Renal cortical epithelial cell (primary cell): ENCODE data around the gene LATS2. TPM values are rescaled to one million over a fixed set of nuclear protein-coding genes. Genes with fewer than 3 reads are reported as not detected.
"Not testable (repeated sequence)": the region's sequence is repeated elsewhere in the genome, so short reads cannot be mapped to it uniquely, and the experiment has no call there.

Experiments used
- DNase-seq: peaks from one replicate; pipeline ENCODE4 v3.0.0-alpha.2; 2011; ENCODE audit warnings: low read depth
- total RNA-seq: library from RNA; depleted of rRNA; stranded (reverse); fragments of >200 nt; gene quantifications from 2 replicates; pipeline ENCODE4 v1.2.3, GENCODE V29; 2014

LATS2 gene
- total RNA-seq, 1 donor from 2014 or later, result 27.1 TPM

- DNase-seq, result no peak
These were observed 14.2 kb upstream of the LATS2 start for GRCh38 chr13:21075379-21076249.

- DNase-seq, result no peak
These were observed 13.6 kb upstream of the LATS2 start for GRCh38 chr13:21075011-21075378.

GRCh38 chr13:21074546-21074945 is 13.2 kb upstream of the LATS2 start:
- no peak for DNase-seq

DNA sequence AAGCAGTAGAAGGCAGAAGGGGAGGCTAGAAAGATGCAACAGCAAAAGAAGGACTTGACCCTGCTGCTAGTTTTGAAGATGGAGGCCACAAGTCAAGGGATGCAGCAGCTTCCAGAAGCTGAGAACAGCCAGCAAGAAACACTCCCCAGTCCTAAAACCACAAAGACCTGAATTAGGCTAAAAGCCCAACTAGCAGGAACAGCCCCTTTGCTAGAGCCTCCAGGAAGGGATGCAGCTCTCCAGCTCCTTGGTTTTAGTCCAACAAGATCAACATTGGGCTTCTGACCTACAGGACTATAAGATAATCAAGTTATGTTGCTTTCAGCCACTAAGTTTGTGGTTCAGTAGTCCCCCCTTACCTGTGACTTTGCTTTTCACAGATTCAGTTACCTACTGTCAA is 10.5 kb upstream of the LATS2 start:
- DNase-seq, result no peak

GRCh38 chr13:21071015-21071414 is 9.6 kb upstream of the LATS2 start:
- DNase-seq, result no peak

DNA sequence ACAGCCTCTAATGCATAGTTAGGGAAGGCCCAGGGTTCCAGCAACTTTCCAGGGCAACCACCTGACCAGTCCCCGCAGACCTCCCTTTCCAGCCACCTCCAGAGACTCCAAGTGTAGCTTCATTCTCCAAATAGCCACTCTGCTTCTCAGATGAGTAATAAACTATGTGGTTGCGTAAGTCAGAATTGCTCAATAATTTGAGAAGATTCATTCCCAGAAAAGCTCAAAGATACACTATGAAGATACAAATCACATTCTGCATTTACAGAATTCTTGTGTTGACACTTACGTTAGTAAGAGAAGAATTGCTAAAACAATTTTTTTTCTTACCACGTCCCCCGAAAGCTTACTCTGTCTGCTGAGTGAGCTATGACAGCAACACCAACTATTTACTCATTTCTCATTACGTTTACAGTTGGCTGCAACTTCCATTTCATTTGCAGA is 8.2 kb upstream of the LATS2 start:
- DNase-seq, result peak; percentile 96

DNA sequence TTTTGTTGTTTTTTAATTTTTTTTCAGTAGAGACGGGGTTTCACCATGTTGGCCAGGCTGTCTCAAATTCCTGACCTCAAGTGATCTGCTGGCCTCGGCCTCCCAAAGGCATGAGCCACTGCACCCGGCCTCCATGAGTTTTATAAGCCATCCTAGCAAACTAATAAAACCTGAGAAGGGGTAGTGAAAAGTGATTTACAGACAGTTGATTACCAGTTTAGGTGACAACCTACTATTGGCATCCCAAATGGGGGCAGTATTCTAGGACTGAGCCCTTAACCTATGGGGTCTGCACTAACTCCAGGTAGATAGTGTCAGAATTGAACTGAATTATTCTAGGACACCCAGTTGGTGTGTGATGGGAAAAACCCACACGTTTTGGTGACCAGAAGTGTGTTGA is 6.5 kb upstream of the LATS2 start:
- DNase-seq, result no peak

DNA sequence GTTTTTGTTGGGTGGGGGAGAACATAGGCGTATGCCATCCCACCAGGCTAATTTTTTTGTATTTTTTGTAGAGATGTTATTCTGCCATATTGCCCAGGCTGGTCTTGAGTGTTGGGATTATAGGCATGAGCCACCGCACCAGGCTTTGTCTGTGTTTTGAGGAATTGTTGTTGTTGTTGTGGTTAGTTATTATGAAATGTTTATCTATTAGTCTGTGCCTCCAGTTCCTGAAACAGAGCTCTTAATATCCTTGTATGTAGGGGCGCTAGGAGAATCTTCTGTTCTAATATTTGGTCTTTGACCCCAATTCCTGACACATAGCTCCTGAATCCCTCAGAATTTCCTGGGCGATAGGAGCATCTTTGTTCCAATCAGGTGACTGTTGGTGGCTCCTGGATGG is 5.6 kb upstream of the LATS2 start:
- no peak for DNase-seq

DNA sequence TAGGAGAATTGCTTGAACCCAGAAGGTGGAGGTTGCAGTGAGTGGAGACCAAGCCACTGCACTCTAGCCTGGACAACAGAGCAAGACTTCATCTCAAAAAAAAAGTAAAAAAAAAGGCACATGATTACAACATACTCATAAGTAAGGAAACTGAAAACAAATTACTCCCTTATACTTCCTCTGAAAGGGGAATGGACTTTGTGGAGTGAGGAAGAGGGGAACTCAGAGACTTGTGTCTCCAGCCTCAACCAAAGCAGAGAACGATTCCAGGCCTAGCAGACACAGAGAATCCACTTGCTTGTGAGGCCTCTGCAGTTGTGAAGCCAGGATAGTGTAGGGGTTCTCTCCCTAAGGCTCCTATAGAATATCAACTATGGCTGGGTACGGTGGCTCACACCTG is 4.3 kb upstream of the LATS2 start:
- no peak for DNase-seq

- no peak for DNase-seq
These were observed 1.6 kb upstream of the LATS2 start for GRCh38 chr13:21063031-21063430.

DNA sequence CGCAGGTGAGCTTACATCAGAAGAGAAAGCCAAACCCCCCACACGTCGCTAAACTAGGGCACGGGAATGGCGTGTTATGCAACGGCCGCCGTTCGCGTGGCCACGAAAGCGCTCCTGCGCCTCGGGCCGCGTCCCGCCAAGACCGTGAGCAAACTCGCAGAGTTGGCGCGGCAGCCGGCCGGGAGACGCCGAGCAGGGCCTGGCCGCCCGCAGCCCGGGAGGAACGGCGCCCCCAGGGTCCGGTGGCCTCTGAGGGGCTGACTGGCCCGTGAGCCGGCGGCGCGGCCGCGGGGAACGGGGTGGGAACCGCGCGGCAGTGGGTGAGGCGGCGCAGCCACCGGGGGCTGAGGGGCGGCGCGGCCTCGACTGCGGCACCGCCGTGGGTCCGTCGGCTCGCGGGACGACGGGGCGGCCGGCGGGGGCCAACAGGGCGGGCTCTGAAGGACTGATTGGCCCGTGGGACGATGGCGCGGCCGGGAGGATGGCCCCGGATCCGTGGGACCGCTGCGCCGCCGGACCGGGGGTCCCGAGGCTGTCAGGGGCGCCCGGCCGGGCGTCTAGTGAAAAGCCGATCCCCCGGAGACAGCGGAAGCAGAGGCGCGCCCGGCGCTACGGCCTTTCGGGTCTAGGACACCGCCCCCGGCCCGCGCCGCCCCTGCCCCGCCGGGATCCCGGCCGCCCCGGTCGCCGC is 903 bp downstream of the LATS2 start:
- no peak for DNase-seq

DNA sequence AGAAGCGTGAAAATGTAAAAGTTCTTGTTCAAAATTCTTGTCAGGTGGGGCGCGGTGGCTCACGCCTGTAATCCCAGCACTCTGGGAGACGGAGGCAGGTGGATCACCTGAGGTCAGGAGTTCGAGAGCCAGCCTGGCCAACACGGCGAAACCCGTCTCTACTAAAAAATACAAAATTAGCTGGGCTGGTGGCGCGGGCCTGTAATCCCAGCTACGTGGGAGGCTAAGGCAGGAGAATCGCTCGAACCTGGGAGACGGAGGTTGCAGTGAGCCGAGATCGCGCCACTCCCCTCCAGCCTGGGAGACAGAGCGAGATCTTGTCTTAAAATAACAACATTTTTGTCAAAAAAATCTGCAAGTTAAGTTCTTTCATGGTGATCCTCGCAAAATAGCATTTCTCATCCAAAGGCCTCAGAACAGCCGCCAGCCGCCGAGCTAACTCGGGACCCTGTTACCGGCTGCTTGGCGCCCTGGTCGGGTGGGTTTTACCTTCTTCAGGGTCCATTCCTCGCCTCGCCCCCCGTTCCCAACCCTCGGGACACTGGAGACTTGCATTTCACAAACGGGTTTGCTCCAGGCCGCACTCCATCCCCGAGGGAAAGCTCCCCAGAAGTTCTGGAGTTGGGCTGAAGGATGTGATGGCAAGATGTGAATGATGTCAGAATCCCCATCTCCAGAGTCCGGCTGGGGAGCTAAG is 1.6 kb downstream of the LATS2 start:
- no peak for DNase-seq

DNA sequence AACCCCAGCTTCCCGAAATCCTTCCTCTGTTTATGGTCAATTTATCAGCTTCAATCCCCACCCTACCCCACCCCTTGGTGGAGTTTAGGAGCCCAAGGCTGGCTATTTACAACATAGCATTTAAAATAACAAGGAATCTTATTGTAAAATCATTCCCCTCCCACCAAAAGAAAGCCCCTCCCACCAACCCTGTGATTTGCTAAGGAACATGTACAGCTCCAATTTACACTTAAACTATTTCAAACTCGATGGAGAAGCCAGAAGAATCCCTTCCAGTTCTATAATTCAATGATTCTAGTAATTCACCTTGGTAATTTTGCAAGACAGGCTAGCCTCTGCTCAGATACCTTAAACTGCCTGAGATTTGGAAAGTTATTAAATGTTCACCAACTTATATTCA is 3.0 kb downstream of the LATS2 start:
- DNase-seq, result peak; percentile 51

GRCh38 chr13:21055511-21056045 is 5.8 kb downstream of the LATS2 start:
- DNase-seq, result no peak

DNA sequence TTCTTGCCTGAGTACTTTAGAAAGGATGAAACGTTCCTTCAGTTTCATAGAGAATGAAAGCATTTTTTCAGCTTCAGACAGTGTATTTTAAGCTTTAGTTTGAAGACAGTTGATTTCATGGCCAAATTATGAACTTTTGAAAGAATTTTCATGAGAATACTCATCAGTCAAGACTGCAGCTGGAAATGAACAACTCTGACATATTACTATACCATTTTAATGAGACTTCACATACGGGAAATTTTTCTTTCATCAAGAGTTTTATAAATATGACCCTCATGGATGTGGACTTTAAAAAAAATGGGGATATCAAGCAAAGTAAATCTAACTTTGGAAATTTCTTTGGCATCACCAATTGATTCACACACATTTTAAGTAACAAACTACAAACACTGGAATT is 6.4 kb downstream of the LATS2 start:
- DNase-seq, result no peak

DNA sequence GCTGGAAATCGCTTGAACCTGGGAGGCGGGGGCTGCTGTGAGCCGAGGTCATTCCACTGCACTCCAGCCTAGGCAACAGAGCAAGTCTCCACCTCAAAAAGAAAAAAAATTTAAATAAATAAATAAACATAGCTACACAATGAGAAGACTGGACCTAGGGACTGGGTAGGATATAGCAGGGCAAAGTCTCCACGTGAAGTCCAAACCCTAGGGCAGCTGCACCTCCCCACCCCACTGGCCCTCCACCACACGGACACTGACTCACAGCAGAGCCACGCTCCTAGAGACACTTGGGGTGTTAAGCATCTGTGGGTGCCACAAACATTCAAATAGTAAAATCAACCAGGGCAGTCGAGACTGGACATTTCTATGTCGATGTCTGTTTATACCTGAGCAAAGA is 7.1 kb downstream of the LATS2 start:
- no peak for DNase-seq

- no peak for DNase-seq
These were observed 8.2 kb downstream of the LATS2 start for GRCh38 chr13:21053231-21053630.

DNA sequence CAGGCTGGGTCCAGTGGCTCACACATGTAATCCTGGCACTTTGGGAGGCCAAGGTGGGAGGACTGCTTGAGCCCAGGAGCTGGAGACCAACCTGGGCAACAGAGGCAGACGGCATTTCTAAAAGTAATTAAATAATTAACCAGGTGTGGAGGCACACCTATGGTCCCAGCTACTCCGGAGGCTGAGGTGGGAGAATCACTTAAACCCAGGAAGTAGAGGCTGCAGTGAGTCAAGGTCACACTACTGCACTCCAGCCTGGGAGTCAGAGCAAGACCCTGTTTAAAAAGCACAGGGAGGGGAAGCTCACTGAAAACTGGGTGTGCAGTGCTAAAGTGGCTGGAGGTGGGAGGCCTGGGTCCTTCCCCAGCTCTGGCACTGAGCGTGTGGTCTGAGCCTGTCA is 9.7 kb downstream of the LATS2 start:
- DNase-seq, result no peak

- no peak for DNase-seq
These were observed 10.8 kb downstream of the LATS2 start for GRCh38 chr13:21050288-21051197.

- not testable (repeated sequence) for DNase-seq
These were observed 11.7 kb downstream of the LATS2 start for GRCh38 chr13:21049731-21050130.
